Tibial nerve (tissue), 4 donors: ENCODE measurements around the gene HOMER3. TPM values are rescaled to one million over a fixed set of nuclear protein-coding genes. Genes with fewer than 3 reads are reported as not detected.
A peak's percentile ranks its signal among the peaks of the same experiment; 100 is the strongest.

ENCODE experiments used
- DNase-seq, 2 donors: peaks; one replicate each; pipeline ENCODE4 v3.0.0-alpha.2; 2019; ENCODE audit warnings: low spot score in 2 of 2
- H3K27ac ChIP-seq, 4 donors: fragments of 200-600 bp; sonication (generic) in 3 of 4; one replicate each; pipeline ENCODE4 v1.5.1; 2017 to 2019; ENCODE audit warnings: mild to moderate bottlenecking in 1 of 4
- H3K27me3 ChIP-seq, 2 donors: fragments of 200-600 bp; sonication (generic) in 1 of 2; one replicate each; pipeline versions ENCODE4 v1.5.1 to v1.6.0; 2017 to 2019
- H3K36me3 ChIP-seq, 3 donors: fragments of 200-600 bp; sonication (generic); one replicate each; pipeline ENCODE4 v1.5.1; 2018 to 2019
- H3K4me1 ChIP-seq, 4 donors: fragments of 200-600 bp; sonication (generic) in 3 of 4; one replicate each; pipeline ENCODE4 v1.5.1; 2017 to 2019
- H3K4me3 ChIP-seq, 4 donors: fragments of 200-600 bp; sonication (generic) in 3 of 4; one replicate each; pipeline ENCODE4 v1.5.1; 2017 to 2019; ENCODE audit warnings: mild to moderate bottlenecking in 1 of 4, moderate library complexity in 1 of 4
- H3K9me3 ChIP-seq, 4 donors: fragments of 200-600 bp; sonication (generic) in 3 of 4; one replicate each; pipeline ENCODE4 v1.5.1; 2017 to 2019
- EP300 ChIP-seq, 2 donors: sonication (generic); formaldehyde crosslinking; IDR thresholded peaks; one replicate each; pipeline ENCODE4 v1.6.1; 2017; ENCODE audit warnings: antibody characterized with exemption in 2 of 2, mild to moderate bottlenecking in 1 of 2
- POLR2A ChIP-seq, 2 donors: fragments of 450-650 bp; IDR thresholded peaks; one replicate each; pipeline ENCODE4 v1.6.1; 2017; ENCODE audit warnings: antibody characterized with exemption in 2 of 2, mild to moderate bottlenecking in 2 of 2, moderate library complexity in 2 of 2
- WGBS, 2 donors: methylation state at CpG; one replicate each; pipeline ENCODE4 v1.1.5; 2018; 5-methylcytosine and 5-hydroxymethylcytosine counted together
- total RNA-seq, 4 donors: library from RNA; depleted of rRNA; stranded (reverse); fragments of >200 nt; gene quantifications; one replicate each; pipeline ENCODE4 v1.1.0, GENCODE V29; 2016
- TF ChIP-seq, protein P1 (sequence below), 5 experiments: fragments of 200-600 bp in 3 of 5; fragments of 450-650 bp in 2 of 5; sonication (generic) in 3 of 5; IDR thresholded peaks; one replicate each; pipeline ENCODE4 v1.5.1; 2016 to 2019; ENCODE audit warnings: antibody characterized with exemption in 5 of 5, mild to moderate bottlenecking in 3 of 5, moderate library complexity in 2 of 5

HOMER3 gene
- total RNA-seq, 4 donors from 2014 or later: 38.0 to 90.0 (median 44.6) TPM

DNA sequence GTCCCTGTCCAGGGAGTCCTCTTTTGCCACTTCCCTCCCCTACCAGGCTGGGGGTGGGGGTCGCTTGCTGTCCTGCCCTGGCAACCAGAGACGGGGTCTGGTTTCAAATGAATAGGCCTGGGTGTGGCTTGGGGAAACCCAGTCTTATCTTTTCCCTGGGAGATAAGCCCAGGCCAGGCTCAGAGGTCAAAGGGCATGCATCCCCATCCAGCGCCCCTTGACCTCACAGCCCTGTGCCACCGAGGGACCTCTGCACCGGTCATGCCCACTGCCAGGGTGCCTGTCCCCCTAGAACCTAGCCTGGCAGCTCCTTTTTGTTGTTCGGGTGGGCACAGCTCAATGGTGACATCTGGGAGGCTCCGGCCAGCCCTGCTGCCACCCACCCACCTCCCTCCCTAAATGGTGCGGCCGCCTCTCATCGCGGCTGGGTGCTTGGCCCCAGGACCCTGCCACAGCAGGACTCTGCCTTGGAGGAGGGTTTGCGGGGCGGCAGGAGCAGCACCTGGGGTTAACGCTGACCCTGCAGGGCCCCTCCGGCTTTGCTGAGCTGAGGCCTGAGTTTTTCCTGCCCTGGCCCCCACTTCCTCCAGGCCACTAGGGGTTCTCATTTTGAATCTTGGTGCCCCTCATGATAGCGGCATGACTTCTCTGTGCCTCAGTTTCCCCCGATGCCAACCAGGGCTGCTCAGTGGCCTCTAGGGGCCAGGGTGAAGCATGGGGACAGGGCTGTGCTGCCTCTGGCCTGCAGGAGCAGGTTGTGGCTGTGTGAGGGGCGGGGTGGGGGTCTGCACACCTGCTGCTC is 42.2 kb downstream of the HOMER3 start:
- peaks cover 0 to 55% (median 5%) of the 10 kb centered on the region in 3 donors for H3K36me3 ChIP-seq
- H3K4me1 ChIP-seq: peaks cover 0 to 36% (median 9%) of the 10 kb centered on the region in 4 donors
- TF ChIP-seq POLR2A (IDR thresholded peaks at IDR 0.05) (no peak), EP300 (IDR thresholded peaks at IDR 0.05) (no peak)
- TF ChIP-seq, protein P1, sequence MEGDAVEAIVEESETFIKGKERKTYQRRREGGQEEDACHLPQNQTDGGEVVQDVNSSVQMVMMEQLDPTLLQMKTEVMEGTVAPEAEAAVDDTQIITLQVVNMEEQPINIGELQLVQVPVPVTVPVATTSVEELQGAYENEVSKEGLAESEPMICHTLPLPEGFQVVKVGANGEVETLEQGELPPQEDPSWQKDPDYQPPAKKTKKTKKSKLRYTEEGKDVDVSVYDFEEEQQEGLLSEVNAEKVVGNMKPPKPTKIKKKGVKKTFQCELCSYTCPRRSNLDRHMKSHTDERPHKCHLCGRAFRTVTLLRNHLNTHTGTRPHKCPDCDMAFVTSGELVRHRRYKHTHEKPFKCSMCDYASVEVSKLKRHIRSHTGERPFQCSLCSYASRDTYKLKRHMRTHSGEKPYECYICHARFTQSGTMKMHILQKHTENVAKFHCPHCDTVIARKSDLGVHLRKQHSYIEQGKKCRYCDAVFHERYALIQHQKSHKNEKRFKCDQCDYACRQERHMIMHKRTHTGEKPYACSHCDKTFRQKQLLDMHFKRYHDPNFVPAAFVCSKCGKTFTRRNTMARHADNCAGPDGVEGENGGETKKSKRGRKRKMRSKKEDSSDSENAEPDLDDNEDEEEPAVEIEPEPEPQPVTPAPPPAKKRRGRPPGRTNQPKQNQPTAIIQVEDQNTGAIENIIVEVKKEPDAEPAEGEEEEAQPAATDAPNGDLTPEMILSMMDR (IDR thresholded peaks at IDR 0.05): no peak
- peak overlapping the region in 2 of 4 donors; percentile 28 to 61 for H3K27ac ChIP-seq
- no peaks in the 10 kb centered on the region for H3K9me3 ChIP-seq
- 66 to 71% methylated on average over 10 to 12 of the region's 18 CpGs for WGBS, 2 donors
- no peak overlapping the region for H3K4me3 ChIP-seq
- peaks cover 0 to 24% of the 10 kb centered on the region in 2 donors for H3K27me3 ChIP-seq
- no peak for DNase-seq

GRCh38 chr19:18898081-18898606 is 42.9 kb downstream of the HOMER3 start:
- H3K27me3 ChIP-seq: peaks cover 0 to 27% of the 10 kb centered on the region in 2 donors
- H3K9me3 ChIP-seq: no peaks in the 10 kb centered on the region
- H3K4me1 ChIP-seq: peaks cover 0 to 41% (median 9%) of the 10 kb centered on the region in 4 donors
- TF ChIP-seq, protein P1 (IDR thresholded peaks at IDR 0.05): no peak
- TF ChIP-seq EP300 (IDR thresholded peaks at IDR 0.05) (no peak), POLR2A (IDR thresholded peaks at IDR 0.05) (no peak)
- 42 to 43% methylated on average over 7 to 14 of the region's 18 CpGs for WGBS, 2 donors
- peaks cover 0 to 48% (median 5%) of the 10 kb centered on the region in 3 donors for H3K36me3 ChIP-seq
- DNase-seq: no peak
- no peak overlapping the region for H3K4me3 ChIP-seq
- peak overlapping the region in 2 of 4 donors; percentile 28 to 61 for H3K27ac ChIP-seq

GRCh38 chr19:18897094-18898029 is 43.7 kb downstream of the HOMER3 start:
- no peak overlapping the region for H3K4me3 ChIP-seq
- H3K9me3 ChIP-seq: no peaks in the 10 kb centered on the region
- H3K36me3 ChIP-seq: peaks cover 0 to 43% (median 5%) of the 10 kb centered on the region in 3 donors
- peaks cover 0 to 41% (median 9%) of the 10 kb centered on the region in 4 donors for H3K4me1 ChIP-seq
- WGBS, 2 donors: 90 to 91% methylated on average over 25 of the region's 25 CpGs
- H3K27me3 ChIP-seq: peaks cover 0 to 27% of the 10 kb centered on the region in 2 donors
- TF ChIP-seq, protein P1 (IDR thresholded peaks at IDR 0.05): no peak
- TF ChIP-seq POLR2A (IDR thresholded peaks at IDR 0.05): no peak
- no peak for TF ChIP-seq EP300 (IDR thresholded peaks at IDR 0.05)
- H3K27ac ChIP-seq: peak overlapping the region in 2 of 4 donors; percentile 28 to 85
- DNase-seq: no peak

DNA sequence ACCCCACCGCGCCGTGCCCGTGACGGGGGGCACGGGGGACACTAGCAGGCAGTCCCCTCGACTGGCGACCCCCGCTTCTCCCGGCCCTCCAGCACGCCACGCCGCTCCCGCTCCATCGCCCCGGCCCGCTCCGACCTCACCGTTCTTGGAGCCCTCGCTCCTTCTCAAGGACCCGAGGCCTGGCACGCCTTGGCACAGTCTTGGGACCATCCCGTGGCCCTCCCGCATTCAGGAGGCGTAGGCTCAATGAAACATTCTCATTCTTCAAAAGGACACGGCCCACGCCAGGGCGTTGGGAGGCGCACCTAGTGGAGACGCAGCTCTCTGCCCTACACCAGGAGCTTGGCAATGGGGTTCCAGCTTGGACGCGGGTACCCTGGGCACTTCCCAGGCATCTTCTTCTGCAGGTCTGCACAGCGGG is 44.6 kb downstream of the HOMER3 start:
- Histone ChIP-seq H3K4me1 (peaks cover 0 to 41% (median 9%) of the 10 kb centered on the region in 4 donors), H3K9me3 (no peaks in the 10 kb centered on the region), H3K27ac (peak overlapping the region in 3 of 4 donors; percentile 48 to 85 (median 55)), H3K27me3 (peaks cover 0 to 27% of the 10 kb centered on the region in 2 donors), H3K4me3 (peak overlapping the region in 2 of 4 donors; percentile 12 to 67), H3K36me3 (peaks cover 0 to 35% (median 5%) of the 10 kb centered on the region in 3 donors)
- 22 to 40% methylated on average over 7 to 20 of the region's 33 CpGs for WGBS, 2 donors
- TF ChIP-seq POLR2A (IDR thresholded peaks at IDR 0.05) (no peak), EP300 (IDR thresholded peaks at IDR 0.05) (peak in 1 of 2 donors; percentile 11)
- no peak for DNase-seq

DNA sequence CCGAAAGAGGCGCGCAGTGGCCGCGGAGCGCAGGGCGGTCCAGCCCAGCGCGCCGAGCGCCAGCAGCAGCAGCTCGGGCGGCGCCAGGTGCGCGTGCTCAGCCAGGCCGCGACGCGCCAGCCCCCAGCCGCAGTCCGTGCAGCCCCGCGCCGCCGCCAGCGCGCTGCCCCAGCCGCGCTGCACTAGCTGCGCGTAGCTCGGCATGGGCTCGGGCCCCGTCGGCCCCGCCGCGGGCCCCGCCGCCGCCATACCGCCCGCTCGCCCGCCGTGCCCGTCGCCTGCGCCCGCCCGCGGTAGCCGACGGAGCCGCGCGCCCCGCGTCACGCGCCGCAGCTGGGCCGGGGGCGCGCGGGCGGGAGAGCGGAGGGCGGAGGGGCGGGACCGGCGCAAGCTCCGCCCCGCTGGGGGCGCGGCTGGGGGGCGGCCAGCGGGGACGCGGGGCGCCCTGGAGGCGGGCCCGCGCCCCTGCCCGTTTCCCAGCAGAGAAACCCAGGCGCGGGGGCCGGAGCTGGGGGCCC is 45.1 kb downstream of the HOMER3 start, which contains the start of gene CERS1:
Gene CERS1, minus strand, starts transcription at position 335 of the 518 bp plus-strand sequence. Its CDS starts 86 bp downstream, at position 249.
- Histone ChIP-seq H3K9me3 (no peaks in the 10 kb centered on the region), H3K4me1 (peaks cover 0 to 41% (median 9%) of the 10 kb centered on the region in 4 donors), H3K27me3 (peaks cover 0 to 27% of the 10 kb centered on the region in 2 donors), H3K27ac (peak within 1 kb of the TSS; percentile 48 to 93 (median 77)), H3K4me3 (peak within 1 kb of the TSS; percentile 43 to 67 (median 54)), H3K36me3 (peaks cover 0 to 35% (median 5%) of the 10 kb centered on the region in 3 donors)
- 1 to 3% methylated on average over 20 to 29 of the region's 89 CpGs for WGBS, 2 donors
- TF ChIP-seq POLR2A (IDR thresholded peaks at IDR 0.05): no peak
- TF ChIP-seq, protein P1 (IDR thresholded peaks at IDR 0.05): no peak
- TF ChIP-seq EP300 (IDR thresholded peaks at IDR 0.05): no peak
- DNase-seq: no peak
